ENCODE data around the gene MAP4K4. TPM values are rescaled to one million over a fixed set of nuclear protein-coding genes. Genes with fewer than 3 reads are reported as not detected.

Gene MAP4K4
- total and polyA plus RNA-seq, 2 of the 13 experiments (the other 11 are each of a cell fraction or from before 2014, with no cell fraction given): 105 to 264 TPM

DNA sequence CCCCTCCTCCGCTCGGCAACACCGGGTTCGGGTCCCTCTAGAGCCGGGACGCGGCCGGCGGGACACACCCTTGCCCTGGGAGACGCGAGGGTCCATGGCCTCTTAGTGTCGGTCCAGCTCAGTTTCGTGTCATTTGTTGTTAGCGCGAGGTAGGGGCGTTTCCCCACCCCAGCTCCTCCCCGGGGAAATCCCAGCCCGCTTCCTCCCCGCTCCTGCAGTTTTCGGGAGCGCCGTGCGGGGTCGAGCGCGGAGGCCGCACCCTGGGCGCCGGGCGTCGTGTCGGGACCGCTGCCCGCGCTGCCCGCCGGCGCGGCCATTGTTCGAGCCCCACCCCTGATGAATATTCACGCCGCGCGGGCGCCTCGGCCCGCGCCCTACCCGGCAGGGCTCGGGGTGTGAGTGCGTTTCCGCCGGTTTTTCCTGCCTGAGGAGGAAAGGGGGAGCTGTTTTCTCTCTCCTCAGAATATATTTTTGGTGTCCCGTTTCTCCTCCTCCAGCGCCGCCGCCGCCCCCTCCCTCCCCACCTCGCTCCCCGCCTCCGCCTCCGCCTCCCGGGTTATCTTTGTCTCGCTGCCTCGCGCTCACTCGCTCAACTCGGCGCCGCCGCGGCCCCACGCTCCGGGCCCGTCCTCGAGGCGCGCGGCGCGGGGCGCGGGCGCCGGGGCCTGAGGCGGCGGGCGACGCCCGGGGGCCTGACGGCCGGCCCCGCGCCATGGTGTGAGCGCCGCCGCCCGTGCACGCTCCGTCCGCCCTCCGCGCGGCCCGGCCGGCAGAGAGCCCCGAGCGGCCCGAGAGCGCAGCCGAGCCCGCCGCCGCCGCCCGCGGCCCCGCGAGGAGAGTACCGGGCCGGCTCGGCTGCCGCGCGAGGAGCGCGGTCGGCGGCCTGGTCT is at the start of gene MAP4K4 (continued):
- TF ChIP-seq, protein P1, sequence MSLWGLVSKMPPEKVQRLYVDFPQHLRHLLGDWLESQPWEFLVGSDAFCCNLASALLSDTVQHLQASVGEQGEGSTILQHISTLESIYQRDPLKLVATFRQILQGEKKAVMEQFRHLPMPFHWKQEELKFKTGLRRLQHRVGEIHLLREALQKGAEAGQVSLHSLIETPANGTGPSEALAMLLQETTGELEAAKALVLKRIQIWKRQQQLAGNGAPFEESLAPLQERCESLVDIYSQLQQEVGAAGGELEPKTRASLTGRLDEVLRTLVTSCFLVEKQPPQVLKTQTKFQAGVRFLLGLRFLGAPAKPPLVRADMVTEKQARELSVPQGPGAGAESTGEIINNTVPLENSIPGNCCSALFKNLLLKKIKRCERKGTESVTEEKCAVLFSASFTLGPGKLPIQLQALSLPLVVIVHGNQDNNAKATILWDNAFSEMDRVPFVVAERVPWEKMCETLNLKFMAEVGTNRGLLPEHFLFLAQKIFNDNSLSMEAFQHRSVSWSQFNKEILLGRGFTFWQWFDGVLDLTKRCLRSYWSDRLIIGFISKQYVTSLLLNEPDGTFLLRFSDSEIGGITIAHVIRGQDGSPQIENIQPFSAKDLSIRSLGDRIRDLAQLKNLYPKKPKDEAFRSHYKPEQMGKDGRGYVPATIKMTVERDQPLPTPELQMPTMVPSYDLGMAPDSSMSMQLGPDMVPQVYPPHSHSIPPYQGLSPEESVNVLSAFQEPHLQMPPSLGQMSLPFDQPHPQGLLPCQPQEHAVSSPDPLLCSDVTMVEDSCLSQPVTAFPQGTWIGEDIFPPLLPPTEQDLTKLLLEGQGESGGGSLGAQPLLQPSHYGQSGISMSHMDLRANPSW (CRISPR knock-in tag; IDR thresholded peaks at IDR 0.05; ENCODE audit: borderline replicate concordance): no peak
- TF ChIP-seq MIER2 (CRISPR knock-in tag; IDR thresholded peaks at IDR 0.05) (no peak), ZSCAN31 (CRISPR knock-in tag; IDR thresholded peaks at IDR 0.05; ENCODE audit: low read depth) (peak; percentile 82; the same call in 1 of the 2 replicates), NFYC (CRISPR knock-in tag; IDR thresholded peaks at IDR 0.05) (no peak; the same call in 1 of the 2 replicates), SRSF4 (IDR thresholded peaks at IDR 0.05; ENCODE audit: low read depth, low read length, poor library complexity, severe bottlenecking) (no peak), THAP11 (CRISPR knock-in tag; IDR thresholded peaks at IDR 0.05) (peak; percentile 49), ZNF674 (CRISPR knock-in tag; IDR thresholded peaks at IDR 0.05; ENCODE audit: low read depth) (no peak), ZBTB21 (CRISPR knock-in tag; IDR thresholded peaks at IDR 0.05) (no peak), HNRNPL (IDR thresholded peaks at IDR 0.05; ENCODE audit: low read depth, low read length) (0 out of 2 replicates have a peak, but pooled peaks have one; percentile 35), ZSCAN9 (CRISPR knock-in tag; IDR thresholded peaks at IDR 0.05; ENCODE audit: borderline replicate concordance) (peak; percentile 77; the same call in 1 of the 2 replicates), PPARG (CRISPR knock-in tag; conservative IDR thresholded peaks at IDR 0.05) (0 out of 2 replicates have a peak, but pooled peaks have one; percentile 33), TEAD3 (CRISPR knock-in tag; optimal IDR thresholded peaks at IDR 0.05; ENCODE audit: borderline replicate concordance) (peak; percentile 7), HNRNPLL (IDR thresholded peaks at IDR 0.05; ENCODE audit: low read depth, low read length, poor library complexity, severe bottlenecking) (peak; percentile 66)
- TF ChIP-seq, protein P2, sequence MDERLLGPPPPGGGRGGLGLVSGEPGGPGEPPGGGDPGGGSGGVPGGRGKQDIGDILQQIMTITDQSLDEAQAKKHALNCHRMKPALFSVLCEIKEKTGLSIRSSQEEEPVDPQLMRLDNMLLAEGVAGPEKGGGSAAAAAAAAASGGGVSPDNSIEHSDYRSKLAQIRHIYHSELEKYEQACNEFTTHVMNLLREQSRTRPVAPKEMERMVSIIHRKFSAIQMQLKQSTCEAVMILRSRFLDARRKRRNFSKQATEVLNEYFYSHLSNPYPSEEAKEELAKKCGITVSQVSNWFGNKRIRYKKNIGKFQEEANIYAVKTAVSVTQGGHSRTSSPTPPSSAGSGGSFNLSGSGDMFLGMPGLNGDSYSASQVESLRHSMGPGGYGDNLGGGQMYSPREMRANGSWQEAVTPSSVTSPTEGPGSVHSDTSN (CRISPR knock-in tag; IDR thresholded peaks at IDR 0.05): no peak
- TF ChIP-seq, protein P3, sequence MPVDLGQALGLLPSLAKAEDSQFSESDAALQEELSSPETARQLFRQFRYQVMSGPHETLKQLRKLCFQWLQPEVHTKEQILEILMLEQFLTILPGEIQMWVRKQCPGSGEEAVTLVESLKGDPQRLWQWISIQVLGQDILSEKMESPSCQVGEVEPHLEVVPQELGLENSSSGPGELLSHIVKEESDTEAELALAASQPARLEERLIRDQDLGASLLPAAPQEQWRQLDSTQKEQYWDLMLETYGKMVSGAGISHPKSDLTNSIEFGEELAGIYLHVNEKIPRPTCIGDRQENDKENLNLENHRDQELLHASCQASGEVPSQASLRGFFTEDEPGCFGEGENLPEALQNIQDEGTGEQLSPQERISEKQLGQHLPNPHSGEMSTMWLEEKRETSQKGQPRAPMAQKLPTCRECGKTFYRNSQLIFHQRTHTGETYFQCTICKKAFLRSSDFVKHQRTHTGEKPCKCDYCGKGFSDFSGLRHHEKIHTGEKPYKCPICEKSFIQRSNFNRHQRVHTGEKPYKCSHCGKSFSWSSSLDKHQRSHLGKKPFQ (CRISPR knock-in tag; IDR thresholded peaks at IDR 0.05; ENCODE audit: insufficient replicate concordance): peak; percentile 53
- TF ChIP-seq, protein P4, sequence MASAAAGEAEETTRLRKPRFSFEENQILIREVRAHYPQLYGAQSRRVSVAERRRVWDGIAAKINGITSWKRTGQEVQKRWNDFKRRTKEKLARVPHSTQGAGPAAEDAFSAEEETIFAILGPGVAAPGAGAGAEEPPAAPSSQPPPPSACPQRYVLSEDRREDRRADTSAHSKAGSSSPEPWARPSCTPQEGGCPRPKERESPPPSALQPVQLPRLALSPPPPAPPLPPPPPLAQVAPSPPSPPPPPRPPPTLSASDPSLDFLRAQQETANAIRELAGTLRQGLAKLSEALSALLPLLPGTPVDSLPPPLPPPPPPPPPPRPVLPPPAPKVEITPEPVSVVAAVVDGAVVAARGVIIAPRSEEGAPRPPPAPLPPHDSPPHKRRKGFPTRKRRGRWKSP (CRISPR knock-in tag; IDR thresholded peaks at IDR 0.05): 0 out of 2 replicates have a peak, but pooled peaks have one; percentile 54
- TF ChIP-seq, protein P5, sequence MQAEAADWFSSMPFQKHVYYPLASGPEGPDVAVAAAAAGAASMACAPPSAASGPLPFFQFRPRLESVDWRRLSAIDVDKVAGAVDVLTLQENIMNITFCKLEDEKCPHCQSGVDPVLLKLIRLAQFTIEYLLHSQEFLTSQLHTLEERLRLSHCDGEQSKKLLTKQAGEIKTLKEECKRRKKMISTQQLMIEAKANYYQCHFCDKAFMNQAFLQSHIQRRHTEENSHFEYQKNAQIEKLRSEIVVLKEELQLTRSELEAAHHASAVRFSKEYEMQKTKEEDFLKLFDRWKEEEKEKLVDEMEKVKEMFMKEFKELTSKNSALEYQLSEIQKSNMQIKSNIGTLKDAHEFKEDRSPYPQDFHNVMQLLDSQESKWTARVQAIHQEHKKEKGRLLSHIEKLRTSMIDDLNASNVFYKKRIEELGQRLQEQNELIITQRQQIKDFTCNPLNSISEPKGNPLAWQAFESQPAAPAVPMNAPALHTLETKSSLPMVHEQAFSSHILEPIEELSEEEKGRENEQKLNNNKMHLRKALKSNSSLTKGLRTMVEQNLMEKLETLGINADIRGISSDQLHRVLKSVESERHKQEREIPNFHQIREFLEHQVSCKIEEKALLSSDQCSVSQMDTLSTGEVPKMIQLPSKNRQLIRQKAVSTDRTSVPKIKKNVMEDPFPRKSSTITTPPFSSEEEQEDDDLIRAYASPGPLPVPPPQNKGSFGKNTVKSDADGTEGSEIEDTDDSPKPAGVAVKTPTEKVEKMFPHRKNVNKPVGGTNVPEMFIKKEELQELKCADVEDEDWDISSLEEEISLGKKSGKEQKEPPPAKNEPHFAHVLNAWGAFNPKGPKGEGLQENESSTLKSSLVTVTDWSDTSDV (CRISPR knock-in tag; IDR thresholded peaks at IDR 0.05): no peak
- TF ChIP-seq, protein P6, sequence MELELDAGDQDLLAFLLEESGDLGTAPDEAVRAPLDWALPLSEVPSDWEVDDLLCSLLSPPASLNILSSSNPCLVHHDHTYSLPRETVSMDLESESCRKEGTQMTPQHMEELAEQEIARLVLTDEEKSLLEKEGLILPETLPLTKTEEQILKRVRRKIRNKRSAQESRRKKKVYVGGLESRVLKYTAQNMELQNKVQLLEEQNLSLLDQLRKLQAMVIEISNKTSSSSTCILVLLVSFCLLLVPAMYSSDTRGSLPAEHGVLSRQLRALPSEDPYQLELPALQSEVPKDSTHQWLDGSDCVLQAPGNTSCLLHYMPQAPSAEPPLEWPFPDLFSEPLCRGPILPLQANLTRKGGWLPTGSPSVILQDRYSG (CRISPR knock-in tag; IDR thresholded peaks at IDR 0.05): peak; percentile 44
